GM10266 (cell line): ENCODE data around the gene ARHGAP10.

Source experiments
- DNase-seq: peaks from one replicate; pipeline ENCODE4 v3.0.0; 2012; ENCODE audit errors: extremely low spot score
- CTCF ChIP-seq: IDR thresholded peaks from 2 replicates; pipeline ENCODE4 v1.5.1; 2012; ENCODE audit warnings: mild to moderate bottlenecking, low read depth; ENCODE audit not compliant: control insufficient read depth, insufficient read depth; ENCODE audit errors: missing control alignments

Gene ARHGAP10

DNA sequence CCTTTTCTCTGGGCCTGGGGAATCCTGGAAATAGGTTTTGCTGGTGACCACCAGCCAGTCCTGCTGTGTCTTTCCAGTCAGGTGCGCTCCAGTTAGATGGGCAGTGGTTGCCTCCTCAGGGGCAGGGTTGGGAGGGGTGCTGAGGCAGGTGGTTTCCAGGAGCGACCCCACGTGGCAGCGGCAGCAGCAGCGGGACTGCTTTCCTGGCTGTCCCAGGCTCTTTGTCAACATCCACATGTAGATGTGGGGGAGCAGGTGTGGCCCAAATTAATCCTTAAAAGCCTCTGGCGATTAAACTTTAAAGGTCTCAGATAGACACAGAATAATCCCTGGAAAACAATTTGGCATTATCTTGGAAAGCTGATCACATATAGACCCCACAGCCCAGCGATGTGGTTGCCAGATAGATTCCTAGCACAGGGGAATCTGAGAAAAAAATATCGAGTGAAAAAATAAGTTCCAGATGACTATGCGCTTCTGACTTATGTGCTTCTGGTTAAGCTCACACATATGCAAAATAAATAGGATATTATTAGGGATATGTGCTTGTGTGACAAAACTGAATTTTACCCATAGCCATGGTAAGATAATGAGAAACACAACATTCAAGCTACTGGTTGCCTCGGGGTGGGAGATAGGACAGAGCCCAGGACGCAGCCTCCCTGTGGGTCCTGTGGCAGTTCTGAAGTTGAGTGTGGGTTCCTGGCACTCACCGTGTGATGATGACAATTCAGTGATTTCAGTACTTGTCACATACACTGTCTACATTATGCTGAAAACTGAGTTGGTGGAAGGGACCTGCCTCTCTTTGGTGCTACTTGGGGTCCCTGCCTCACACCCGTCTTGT, 336.4 kb downstream of the ARHGAP10 start:
- no peak for TF ChIP-seq CTCF
- DNase-seq, result no peak

GRCh38 chr4:148069086-148069894, 337.4 kb downstream of the ARHGAP10 start:
- DNase-seq, result no peak
- TF ChIP-seq CTCF, result no peak

GRCh38 chr4:148069895-148070178, 337.9 kb downstream of the ARHGAP10 start:
- TF ChIP-seq CTCF, result no peak
- no peak for DNase-seq

DNA sequence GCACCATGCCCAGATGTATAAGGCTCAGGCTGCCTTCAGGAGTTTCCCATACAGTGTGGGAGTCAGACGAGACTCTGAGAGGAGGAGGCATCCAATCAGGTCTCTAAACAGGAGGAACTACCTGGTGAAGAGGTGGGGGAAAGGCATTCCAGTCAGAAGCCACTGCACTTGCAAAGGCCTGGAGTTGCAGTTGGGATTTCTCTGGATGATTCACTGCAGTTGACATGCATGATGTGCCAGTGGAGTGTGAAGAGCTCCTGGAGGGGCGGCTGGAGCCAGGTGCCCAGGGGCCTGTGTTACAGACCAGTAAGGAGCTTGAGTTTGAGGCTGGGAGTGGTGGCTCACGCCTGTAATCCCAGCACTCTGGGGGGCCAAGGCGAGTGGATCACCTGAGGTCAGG, 339.1 kb downstream of the ARHGAP10 start:
- no peak for DNase-seq
- no peak for TF ChIP-seq CTCF

- TF ChIP-seq CTCF, result no peak
- DNase-seq, result no peak
These were observed 340.9 kb downstream of the ARHGAP10 start for GRCh38 chr4:148072789-148073188.

DNA sequence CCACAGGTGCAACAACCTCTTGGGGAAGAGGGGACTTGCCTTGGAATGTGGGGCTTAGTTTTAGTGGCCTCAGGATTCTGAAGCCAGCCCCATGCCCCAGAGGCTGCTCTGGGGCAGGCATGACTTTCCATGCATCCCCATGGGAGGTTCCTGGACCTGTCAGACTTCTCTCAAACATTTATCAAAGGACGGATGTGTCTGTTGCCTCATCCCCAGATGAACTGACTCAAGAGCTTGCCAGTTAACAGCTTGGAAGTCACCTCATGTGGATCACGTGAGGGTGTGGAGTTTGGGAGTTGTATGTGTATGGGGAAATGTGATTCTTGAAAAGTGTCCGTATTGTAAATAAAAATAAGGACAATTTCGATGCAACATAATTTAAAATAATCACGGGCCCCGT, 341.5 kb downstream of the ARHGAP10 start:
- no peak for DNase-seq
- TF ChIP-seq CTCF, result no peak

DNA sequence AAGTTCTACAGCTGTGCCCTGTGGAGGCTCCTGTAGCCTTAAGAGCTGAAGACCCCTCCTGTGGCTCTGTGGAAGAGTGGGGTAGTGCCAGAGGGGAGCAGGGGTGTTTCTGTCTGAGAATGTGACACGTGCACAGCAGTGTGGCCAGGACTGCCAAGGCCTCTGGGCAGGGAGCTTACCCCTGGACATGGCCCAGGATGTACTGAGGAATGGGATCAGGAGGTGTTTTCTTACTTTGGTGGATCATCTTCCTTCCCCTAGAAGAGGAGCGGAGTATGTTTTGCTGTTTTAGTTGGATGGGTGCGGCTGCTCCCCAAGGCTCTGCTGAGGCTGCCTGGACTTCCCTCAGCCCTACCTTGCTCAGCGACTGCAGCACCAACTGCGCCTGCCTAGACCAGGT, 342.6 kb downstream of the ARHGAP10 start:
- no peak for TF ChIP-seq CTCF

More for the DNA sequence above, 342.6 kb downstream of the ARHGAP10 start:
- DNase-seq, result no peak
